SK-N-SH treated with all-trans-retinoic acid at 6 μM for 48 hours (cell line): Measurements from ENCODE around the gene GRN.
"Not testable (repeated sequence)": the region's sequence is repeated elsewhere in the genome, so short reads cannot be mapped to it uniquely, and the experiment has no call there.

ENCODE experiments used
- ATAC-seq: fragments of 200-7000 bp; cut with Tn5 transposase; 3 replicates; pipeline ENCODE4 v1.9.1; 2020; ENCODE audit warnings: mild to moderate bottlenecking, moderate library complexity
- BACH2 ChIP-seq: fragments of 250-450 bp; sonication (Bioruptor Pico); IDR thresholded peaks from 2 replicates; pipeline ENCODE4 v1.9.0; 2021; ENCODE audit warnings: mild to moderate bottlenecking, borderline replicate concordance
- CREB5 ChIP-seq: fragments of 250-450 bp; sonication (Bioruptor Pico); IDR thresholded peaks from 2 replicates; pipeline ENCODE4 v1.5.1; 2020; ENCODE audit warnings: low read depth, mild to moderate bottlenecking, moderate library complexity
- CSDC2 ChIP-seq: fragments of 250-450 bp; sonication (Bioruptor Pico); IDR thresholded peaks from 2 replicates; pipeline ENCODE4 v1.5.0; 2020; ENCODE audit warnings: mild to moderate bottlenecking, moderate library complexity
- CSRNP3 ChIP-seq: fragments of 250-450 bp; sonication (Bioruptor Pico); IDR thresholded peaks from 2 replicates; pipeline ENCODE4 v1.5.1; 2021; ENCODE audit warnings: mild to moderate bottlenecking, moderate library complexity
- GLIS3 ChIP-seq: fragments of 250-450 bp; sonication (Bioruptor Pico); IDR thresholded peaks from 2 replicates; pipeline ENCODE4 v1.5.0; 2020; ENCODE audit warnings: mild to moderate bottlenecking, moderate library complexity
- OSR1 ChIP-seq: fragments of 250-450 bp; sonication (Bioruptor Pico); IDR thresholded peaks from 2 replicates; pipeline ENCODE4 v1.8.0; 2022; ENCODE audit warnings: moderate library complexity, mild to moderate bottlenecking, inconsistent platforms
- POU6F1 ChIP-seq: fragments of 250-450 bp; sonication (Bioruptor Pico); IDR thresholded peaks from 2 replicates; pipeline ENCODE4 v1.8.0; 2021; ENCODE audit warnings: low read depth, mild to moderate bottlenecking, moderate library complexity, borderline replicate concordance
- RARB ChIP-seq: fragments of 250-450 bp; sonication (Bioruptor Pico); IDR thresholded peaks from 2 replicates; pipeline ENCODE4 v1.8.0; 2021; ENCODE audit warnings: mild to moderate bottlenecking, moderate library complexity
- SNAI2 ChIP-seq: fragments of 250-450 bp; sonication (Bioruptor Pico); IDR thresholded peaks from 2 replicates; pipeline ENCODE4 v1.5.0; 2020; ENCODE audit warnings: mild to moderate bottlenecking, moderate library complexity
- TCF4 ChIP-seq: fragments of 250-450 bp; sonication (Bioruptor Pico); IDR thresholded peaks from 2 replicates; pipeline ENCODE4 v1.8.0; 2021; ENCODE audit warnings: mild to moderate bottlenecking, moderate library complexity, borderline replicate concordance
- TOX ChIP-seq: fragments of 250-450 bp; sonication (Bioruptor Pico); IDR thresholded peaks from 2 replicates; pipeline ENCODE4 v1.8.0; 2021; ENCODE audit warnings: mild to moderate bottlenecking, moderate library complexity, borderline replicate concordance
- ZC3H10 ChIP-seq: fragments of 250-450 bp; sonication (Bioruptor Pico); IDR thresholded peaks from 2 replicates; pipeline ENCODE4 v1.5.1; 2021; ENCODE audit warnings: mild to moderate bottlenecking, moderate library complexity
- ZFP3 ChIP-seq: fragments of 250-450 bp; sonication (Bioruptor Pico); IDR thresholded peaks from 2 replicates; pipeline ENCODE4 v1.5.0; 2020; ENCODE audit warnings: mild to moderate bottlenecking, moderate library complexity
- ZFP30 ChIP-seq: fragments of 450-650 bp; formaldehyde crosslinking; IDR thresholded peaks from 2 replicates; pipeline ENCODE4 v1.5.0; 2022; ENCODE audit warnings: mild to moderate bottlenecking, moderate library complexity
- ZNF565 ChIP-seq: fragments of 450-650 bp; formaldehyde crosslinking; conservative IDR thresholded peaks from 2 replicates; pipeline ENCODE4 v1.5.0; 2020; ENCODE audit warnings: low read depth, mild to moderate bottlenecking, moderate library complexity
- ZNF70 ChIP-seq: fragments of 450-650 bp; formaldehyde crosslinking; IDR thresholded peaks from 2 replicates; pipeline ENCODE4 v1.5.0; 2020; ENCODE audit warnings: mild to moderate bottlenecking, moderate library complexity
- ZNF8 ChIP-seq: fragments of 450-650 bp; formaldehyde crosslinking; IDR thresholded peaks from 2 replicates; pipeline ENCODE4 v1.5.0; 2020; ENCODE audit warnings: mild to moderate bottlenecking, moderate library complexity
- TF ChIP-seq, protein P1 (sequence below): fragments of 250-450 bp; sonication (Bioruptor Pico); IDR thresholded peaks from 2 replicates; pipeline ENCODE4 v1.5.0; 2020; ENCODE audit warnings: mild to moderate bottlenecking, moderate library complexity

The GRN gene

GRCh38 chr17:44387804-44388203 is 42.7 kb downstream of the GRN start:
- no peak for ATAC-seq
- TF ChIP-seq TCF4 (CRISPR knock-in tag) (no peak), ZFP3 (CRISPR knock-in tag) (no peak), TOX (CRISPR knock-in tag) (no peak), ZNF8 (CRISPR knock-in tag) (no peak), RARB (CRISPR knock-in tag) (no peak)

- ATAC-seq: no peak
- TF ChIP-seq TCF4 (CRISPR knock-in tag) (no peak), RARB (CRISPR knock-in tag) (no peak), CSDC2 (no peak), ZNF565 (CRISPR knock-in tag) (no peak), ZFP3 (CRISPR knock-in tag) (no peak), ZNF70 (CRISPR knock-in tag) (no peak), ZFP30 (CRISPR knock-in tag) (no peak), ZNF8 (CRISPR knock-in tag) (no peak)
These were observed 44.2 kb downstream of the GRN start, which contains the start of gene ITGA2B for GRCh38 chr17:44389281-44389680. TSS of gene ITGA2B (minus strand) at chr17:44389649. CDS start at chr17:44389473, 176 bp downstream.

- TF ChIP-seq CREB5 (CRISPR knock-in tag) (no peak), ZFP3 (CRISPR knock-in tag) (no peak), OSR1 (CRISPR knock-in tag) (no peak), ZC3H10 (CRISPR knock-in tag) (no peak), ZNF70 (CRISPR knock-in tag) (no peak)
- TF ChIP-seq, protein P1, sequence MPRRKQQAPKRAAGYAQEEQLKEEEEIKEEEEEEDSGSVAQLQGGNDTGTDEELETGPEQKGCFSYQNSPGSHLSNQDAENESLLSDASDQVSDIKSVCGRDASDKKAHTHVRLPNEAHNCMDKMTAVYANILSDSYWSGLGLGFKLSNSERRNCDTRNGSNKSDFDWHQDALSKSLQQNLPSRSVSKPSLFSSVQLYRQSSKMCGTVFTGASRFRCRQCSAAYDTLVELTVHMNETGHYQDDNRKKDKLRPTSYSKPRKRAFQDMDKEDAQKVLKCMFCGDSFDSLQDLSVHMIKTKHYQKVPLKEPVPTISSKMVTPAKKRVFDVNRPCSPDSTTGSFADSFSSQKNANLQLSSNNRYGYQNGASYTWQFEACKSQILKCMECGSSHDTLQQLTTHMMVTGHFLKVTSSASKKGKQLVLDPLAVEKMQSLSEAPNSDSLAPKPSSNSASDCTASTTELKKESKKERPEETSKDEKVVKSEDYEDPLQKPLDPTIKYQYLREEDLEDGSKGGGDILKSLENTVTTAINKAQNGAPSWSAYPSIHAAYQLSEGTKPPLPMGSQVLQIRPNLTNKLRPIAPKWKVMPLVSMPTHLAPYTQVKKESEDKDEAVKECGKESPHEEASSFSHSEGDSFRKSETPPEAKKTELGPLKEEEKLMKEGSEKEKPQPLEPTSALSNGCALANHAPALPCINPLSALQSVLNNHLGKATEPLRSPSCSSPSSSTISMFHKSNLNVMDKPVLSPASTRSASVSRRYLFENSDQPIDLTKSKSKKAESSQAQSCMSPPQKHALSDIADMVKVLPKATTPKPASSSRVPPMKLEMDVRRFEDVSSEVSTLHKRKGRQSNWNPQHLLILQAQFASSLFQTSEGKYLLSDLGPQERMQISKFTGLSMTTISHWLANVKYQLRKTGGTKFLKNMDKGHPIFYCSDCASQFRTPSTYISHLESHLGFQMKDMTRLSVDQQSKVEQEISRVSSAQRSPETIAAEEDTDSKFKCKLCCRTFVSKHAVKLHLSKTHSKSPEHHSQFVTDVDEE: no peak
- no peak for ATAC-seq
These were observed 44.7 kb downstream of the GRN start for GRCh38 chr17:44389723-44390202.

DNA sequence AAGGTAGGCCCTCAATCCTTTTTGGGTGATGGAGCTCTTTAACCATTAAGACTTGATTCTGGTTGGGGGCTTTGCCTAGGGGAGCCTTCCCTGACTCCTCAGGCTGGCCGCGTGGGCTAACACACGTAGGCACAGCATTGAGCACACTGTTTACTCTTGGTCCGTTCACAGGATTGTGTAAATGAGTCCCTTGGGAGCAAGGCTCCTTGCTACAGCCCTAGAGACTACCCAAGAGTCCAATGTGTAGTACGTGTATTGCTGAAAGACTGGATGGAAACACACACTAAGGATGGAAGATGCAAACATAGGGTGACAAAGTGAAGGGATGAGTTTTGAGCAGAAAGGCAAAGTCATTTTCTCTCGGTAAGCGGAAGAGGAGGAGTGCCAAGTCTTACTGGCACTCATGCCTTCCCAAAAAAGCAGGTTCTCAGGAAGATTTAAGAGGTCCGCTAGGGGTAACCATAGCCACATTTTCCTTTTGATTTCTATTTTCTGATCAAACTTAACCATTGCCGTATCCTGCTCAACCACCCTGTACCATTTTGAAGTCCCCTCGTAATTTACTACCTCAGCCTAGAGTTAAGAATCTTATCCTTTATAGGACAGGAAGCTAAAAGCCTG is 45.3 kb downstream of the GRN start:
- TF ChIP-seq OSR1 (CRISPR knock-in tag) (no peak), ZNF8 (CRISPR knock-in tag) (no peak), GLIS3 (CRISPR knock-in tag) (no peak), BACH2 (CRISPR knock-in tag) (no peak), POU6F1 (CRISPR knock-in tag) (no peak), ZNF70 (CRISPR knock-in tag) (no peak), CSDC2 (no peak), SNAI2 (no peak), CSRNP3 (CRISPR knock-in tag) (no peak), ZFP30 (CRISPR knock-in tag) (no peak), TOX (CRISPR knock-in tag) (no peak), CREB5 (CRISPR knock-in tag) (no peak)
- ATAC-seq: no peak

- not testable (repeated sequence) for ATAC-seq
These were observed 49.0 kb downstream of the GRN start for GRCh38 chr17:44394112-44394511.
